ENCODE results near the gene NDUFB8.

Gene NDUFB8

DNA sequence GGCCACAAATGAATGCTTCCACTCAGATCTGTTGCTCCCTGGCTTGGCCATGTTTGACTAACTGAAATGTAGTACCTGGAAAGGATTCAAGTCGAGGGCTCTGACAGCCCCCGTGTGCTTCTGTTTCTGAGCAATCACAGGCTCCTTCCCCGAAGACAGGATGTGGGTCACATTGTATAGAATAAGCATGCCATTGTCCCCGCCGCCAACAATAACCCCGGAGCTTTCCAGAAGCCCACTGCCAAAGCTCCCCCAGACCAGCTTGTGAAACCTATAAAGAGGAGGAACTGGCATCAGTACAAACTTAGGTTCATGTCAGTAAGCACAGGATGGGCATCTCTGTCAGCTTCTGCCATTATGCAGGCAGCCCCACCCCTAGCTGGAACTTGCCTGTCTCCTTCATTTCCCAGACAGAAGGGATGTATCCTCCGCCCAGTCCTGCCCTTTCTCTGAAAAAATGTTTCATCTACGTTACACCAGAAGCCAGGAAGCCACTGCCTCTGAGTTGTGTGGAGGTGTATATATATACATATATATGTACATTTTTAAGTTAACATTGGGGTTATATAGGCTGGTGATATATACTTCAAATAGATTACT is 20.3 kb downstream of the NDUFB8 start:
- peak overlapping the region in 4 of 21 experiments; percentile 34 to 68 (median 55) for H3K27ac ChIP-seq
- H3K4me3 ChIP-seq = no peak overlapping the region

DNA sequence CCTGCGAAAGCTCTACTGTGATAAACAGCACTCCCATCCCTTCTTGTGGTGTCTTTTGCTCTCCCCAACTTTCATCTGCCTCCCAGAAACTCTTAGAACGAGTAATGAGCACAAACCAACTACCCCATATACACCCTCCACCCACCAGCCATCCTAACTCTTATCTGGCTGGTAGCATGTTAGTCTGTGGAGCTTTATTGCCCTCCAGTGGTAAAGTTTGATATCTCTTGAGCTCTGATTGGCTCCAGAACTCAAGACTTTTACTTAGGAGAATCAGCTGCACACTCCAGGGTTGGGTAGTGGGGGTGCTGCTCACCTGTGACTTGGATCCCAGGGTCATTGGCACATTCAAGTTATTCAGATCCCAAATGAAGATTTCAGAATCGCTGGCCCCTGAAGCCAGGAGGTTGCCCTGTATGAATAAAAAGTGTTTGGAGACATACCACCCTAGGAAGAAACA is 20.9 kb downstream of the NDUFB8 start:
- no peak overlapping the region for H3K4me3 ChIP-seq
- H3K27ac ChIP-seq = peak overlapping the region in 4 of 21 experiments; percentile 34 to 68 (median 55)

DNA sequence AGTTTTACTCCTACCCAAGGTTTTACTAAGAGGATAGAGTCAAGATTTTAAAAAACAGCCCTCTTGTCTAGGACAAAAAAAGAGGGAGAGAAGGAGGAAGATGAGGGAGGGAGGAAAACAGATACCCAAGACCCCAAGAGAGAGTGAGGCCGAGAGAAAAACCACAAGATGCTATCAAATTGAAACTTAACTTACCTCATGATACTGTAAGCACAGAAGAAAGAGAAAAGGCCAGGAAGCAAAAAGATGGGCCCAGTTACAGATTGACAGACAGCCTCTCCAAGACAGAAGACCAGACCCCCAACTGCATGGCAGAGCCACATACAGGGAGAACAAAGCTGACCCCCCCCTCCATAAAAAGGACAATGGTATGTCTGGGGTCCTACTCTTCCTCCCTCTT is 21.4 kb downstream of the NDUFB8 start:
- peak overlapping the region in 2 of 21 experiments; percentile 50 to 68 for H3K27ac ChIP-seq
- H3K4me3 ChIP-seq = no peak overlapping the region

DNA sequence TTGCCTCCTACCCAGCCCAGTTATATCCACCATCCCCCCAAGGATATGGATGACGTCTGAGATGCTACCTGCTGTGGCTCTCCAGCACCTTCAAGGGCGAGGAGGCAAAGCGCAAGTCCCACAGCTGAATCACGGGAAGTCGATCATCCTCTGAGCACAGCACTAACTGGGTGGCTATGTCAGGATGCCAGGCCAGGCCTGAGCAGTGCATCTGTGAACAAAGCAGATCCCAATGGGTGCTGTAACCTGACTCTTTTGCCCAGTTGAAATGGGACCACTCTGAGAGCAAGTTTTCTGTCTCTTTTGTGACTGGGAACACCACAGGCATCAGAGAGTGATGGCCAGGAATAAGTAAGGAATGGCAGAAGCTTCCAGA is 22.3 kb downstream of the NDUFB8 start:
- Histone ChIP-seq H3K4me3 (no peak overlapping the region), H3K27ac (no peak overlapping the region)

DNA sequence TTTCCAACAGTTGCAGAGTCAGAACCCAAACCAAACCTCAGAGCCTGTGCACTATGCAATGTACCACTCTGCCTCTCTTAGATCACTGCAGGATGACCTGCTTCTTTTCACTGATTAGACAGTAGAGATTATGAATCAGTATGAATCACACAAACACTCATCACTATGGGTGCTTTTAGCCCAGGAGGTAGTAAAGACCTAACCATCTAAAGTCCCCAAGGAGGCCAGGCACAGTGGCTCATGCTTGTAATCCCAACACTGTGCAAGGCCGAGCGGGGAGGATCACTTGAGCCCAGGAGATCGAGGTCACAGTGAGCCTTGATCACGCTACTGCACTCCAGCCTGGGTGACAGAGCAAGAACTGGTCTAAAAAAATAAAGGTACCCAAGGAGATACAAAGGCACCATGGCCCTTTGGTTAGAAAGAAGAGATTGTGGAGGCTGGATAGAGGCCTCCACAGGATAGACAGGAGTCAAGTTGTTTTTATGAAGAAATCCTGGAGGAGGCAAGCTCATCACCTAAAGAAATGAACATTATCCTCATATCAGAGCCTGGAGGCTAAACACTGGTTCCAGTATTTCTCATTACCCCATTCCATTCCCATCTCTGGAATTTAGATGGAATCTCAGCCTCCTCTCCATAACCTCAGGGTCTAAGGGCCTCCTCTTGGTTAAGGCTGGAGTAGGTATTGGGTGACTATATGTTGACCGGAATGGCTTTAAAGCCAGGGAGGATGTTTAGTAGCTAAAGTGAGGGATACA is 22.9 kb downstream of the NDUFB8 start:
- H3K4me3 ChIP-seq = no peak overlapping the region
- H3K27ac ChIP-seq = no peak overlapping the region

DNA sequence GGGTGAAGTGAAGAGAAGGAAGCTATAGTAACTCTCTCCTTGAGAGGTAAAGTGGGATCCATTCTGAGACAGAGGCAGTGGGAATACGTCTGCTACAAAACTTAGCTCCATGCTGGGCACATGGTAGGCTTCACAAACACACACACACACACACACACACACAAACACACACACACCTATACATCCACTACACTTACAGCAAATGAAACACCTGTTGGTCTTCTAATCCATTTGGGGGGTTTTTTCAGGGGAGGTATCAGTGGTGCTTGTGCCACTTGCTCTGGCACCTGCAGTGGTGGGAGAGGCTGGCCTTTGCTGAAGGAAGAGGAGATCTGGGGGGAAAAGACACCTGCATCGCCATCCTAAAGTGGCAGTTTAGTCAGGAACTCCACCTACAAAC is 24.5 kb downstream of the NDUFB8 start:
- no peak overlapping the region for H3K4me3 ChIP-seq
- no peak overlapping the region for H3K27ac ChIP-seq

DNA sequence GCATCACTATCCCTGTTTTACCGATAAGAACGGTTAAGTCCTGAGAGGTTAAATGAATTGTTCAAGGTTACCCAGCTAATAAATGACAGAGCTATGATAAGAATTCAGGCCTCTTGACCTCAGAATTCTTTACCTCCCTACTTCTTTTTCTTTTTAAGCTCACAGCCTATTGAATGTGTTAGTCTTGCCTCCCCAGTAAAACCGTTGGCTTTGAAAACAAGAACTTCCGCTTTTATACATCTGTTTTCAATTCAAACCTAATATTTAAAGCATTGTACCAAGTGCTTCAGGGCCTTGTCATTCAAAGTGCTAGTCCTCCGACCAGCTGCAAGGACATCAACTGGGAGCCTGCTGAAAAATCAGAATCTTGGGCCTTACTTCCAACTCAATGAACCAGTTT is 25.6 kb downstream of the NDUFB8 start:
- H3K27ac ChIP-seq = no peak overlapping the region
- no peak overlapping the region for H3K4me3 ChIP-seq

DNA sequence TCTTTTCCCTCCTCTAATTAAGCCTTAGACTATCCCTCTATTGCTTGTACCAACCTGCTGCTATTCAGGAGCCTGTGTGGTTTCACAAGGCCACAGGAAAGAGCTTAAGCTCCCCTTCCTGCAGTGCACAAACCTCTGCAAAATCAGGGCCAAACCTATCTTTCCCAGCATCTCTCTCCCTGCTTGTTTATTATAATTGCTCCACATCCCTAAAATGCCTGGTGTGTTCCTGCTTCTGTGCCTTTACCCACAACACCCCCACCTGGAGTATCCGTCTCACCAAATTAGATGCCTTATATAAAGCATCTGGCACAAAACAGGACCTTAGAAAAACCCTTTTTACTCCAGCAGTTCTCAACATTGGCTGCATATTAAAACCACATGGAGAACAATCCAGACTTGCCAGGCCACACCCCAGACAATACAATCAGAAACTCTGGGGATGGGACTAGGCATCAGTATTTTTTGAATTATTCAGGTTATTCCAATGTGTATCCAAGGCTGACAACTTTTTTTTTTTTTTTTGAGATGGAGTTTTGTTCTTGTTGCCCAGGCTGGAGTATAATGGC is 26.7 kb downstream of the NDUFB8 start:
- no peak overlapping the region for H3K27ac ChIP-seq
- no peak overlapping the region for H3K4me3 ChIP-seq

DNA sequence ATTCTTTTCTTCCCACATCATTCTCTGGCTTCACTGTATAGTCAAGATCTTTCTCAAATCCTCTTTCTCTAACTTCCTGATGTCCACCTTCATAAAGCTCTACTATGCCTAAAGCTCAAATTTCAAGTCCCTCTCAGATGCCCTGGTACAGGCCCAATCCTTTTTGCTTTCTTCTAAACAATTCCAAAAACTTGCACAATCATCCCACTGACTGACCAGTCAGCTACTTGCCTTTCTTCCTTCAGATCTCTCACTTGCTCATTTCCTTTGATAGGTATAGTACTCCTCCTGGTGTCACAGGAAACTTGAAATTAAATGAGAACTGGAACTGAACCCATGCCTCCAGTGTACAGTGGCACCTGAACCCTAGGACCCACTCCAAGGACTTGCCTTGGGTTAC is 28.2 kb downstream of the NDUFB8 start:
- H3K27ac ChIP-seq = no peak overlapping the region

DNA sequence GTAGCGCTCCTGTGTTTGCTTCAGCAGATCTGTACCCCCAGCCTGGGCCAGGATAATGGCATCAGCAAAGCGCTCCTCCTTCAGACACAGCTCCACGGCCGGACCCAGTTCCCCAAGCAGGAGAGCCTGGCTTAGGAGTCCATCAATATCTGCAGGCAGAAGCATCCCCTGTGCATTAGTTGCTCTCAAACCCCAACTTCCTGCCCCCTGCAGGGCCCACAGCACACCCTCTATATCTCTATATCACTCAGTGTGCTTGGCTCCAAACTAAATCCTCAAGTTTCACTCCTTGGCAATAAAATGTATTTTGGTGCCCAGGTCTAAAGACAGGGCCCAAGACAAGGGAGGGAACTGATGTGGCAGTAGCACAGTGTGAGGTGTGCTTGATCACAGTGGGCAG is 31.6 kb downstream of the NDUFB8 start:
- Histone ChIP-seq H3K27ac (no peak overlapping the region), H3K4me3 (no peak overlapping the region)

More for the DNA sequence above, 28.2 kb downstream of the NDUFB8 start:
- no peak overlapping the region for H3K4me3 ChIP-seq

DNA sequence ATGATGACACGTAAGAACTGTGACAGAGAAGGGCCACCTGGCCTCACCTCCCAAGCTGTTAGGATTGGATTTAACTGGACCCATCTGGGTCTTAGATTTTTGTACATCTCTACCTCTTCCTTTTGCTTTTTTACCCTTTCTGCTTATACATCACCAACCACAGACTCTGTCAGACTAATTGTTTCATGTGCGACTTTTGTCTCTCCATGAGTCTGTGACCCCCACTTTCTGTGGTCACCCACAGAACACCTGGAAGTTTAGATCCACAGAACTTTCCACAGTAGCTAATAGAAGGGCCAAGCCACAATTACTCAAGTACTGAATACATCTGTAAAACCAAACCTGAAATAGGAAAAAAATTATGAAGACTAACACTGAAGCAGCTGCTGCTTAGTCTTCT is 33.1 kb downstream of the NDUFB8 start:
- Histone ChIP-seq H3K4me3 (no peak overlapping the region), H3K27ac (no peak overlapping the region)

DNA sequence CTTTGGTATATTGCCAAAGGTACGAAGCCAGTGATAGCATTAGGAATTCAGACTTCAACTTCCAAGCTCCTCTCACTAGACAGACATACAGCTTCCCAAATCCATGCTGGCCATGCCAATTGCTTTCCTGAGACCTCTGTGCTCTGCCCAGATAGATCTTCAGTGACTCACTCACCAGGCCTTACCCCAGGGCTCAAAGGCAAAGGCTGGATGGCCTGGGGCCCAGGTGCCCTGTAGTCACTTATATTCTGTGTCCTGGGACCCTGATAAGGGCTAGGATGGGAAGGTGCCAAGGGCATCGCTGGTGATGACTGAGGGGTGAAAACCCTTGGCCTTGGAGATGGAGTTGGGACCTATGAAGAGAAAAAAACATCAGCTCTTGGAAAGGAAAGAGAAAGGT is 39.1 kb downstream of the NDUFB8 start:
- no peak overlapping the region for H3K27ac ChIP-seq

DNA sequence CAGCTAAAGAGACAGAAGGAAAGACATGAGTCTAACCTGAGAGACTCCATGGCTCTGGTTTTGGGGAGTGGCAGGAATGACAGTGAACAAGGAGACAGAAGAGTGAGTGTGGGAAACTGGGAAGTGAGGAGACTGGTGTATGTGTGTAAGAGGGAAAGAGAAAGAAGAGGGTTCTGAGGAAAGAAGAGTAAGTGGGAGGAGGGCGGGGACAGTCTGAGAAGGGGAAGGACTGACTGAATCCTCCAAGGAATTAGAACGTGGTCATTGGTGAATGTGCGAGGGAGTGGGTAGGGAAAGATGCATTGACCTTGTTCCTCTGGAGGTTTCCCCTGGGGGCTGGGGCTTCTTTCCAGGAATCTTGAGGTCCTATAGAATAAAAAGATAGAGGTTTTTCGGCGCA is 40.3 kb downstream of the NDUFB8 start:
- Histone ChIP-seq H3K27ac (no peak overlapping the region), H3K4me3 (no peak overlapping the region)

More for the DNA sequence above, 39.1 kb downstream of the NDUFB8 start:
- H3K4me3 ChIP-seq = no peak overlapping the region

DNA sequence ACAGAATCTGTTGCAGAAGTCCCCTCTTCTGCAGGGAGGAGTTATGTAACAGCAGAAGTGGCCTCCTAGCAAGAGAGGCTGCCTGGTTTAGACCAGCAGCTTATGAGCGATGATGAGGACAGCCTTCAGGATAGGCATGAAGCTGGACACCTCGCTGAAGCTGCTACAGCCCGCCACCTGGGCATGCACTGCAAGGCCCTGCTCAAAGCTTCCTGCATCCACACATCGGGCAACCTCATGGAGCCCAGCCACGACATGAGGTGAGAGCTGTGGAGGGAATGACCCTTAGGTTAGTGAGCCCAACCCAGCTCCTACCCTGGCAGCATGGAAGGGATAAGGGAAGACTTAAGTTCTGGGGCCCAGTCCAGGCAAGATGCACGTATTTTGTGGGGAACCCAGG is 42.1 kb downstream of the NDUFB8 start:
- Histone ChIP-seq H3K4me3 (no peak overlapping the region), H3K27ac (no peak overlapping the region)

DNA sequence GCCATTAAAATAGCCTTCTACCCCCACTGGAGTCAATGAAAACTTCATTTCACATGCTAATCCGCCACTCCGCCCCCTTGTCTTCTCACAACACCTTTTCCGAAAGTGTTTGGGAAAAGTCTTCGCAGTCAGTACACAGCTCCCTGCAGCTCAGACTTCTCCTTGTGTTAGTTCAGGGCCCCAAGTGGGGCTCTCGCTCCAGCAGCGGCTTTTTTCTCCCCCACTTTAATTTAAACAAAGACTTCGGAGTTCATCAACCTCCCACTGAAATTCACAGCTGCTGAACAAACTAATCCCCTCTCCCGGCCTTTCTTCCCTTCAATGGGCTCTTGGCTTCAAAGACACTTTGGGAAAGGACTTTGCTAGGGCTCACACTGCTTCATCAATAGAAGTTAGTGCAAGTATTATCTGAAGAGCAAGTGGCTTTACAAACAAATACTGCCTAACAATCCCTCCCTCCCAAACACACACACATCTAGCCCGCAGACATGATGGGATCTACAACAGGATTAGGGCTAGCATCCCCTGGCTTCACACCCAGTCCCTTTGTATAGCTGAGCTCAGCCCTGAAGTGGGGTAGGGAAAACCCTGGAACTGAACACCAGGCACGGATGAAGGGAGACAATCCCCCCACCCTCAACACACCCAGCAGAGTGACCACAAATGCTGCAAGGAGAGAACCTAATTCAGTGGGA is 43.7 kb downstream of the NDUFB8 start:
- H3K27ac ChIP-seq = no peak overlapping the region
- no peak overlapping the region for H3K4me3 ChIP-seq

DNA sequence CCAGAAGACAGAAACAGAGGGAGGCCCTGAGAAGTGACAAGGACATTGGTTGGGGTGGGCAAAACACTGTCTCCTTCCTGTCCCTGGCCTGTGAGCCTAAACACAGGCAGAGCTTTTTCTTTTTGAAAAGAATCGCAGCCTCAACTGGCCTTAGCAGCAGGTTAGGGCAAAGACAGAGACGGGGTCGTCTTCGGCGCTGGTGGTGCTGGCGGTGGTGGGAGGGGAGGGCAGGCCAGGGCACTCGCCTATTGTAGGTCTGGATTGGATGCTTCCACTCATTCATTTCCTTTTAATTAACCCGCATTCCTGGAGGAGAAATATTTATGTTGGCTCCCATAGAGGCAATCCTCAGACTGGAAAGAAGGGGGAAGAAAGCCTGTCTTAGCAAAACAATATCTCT is 44.3 kb downstream of the NDUFB8 start:
- Histone ChIP-seq H3K4me3 (no peak overlapping the region), H3K27ac (no peak overlapping the region)

DNA sequence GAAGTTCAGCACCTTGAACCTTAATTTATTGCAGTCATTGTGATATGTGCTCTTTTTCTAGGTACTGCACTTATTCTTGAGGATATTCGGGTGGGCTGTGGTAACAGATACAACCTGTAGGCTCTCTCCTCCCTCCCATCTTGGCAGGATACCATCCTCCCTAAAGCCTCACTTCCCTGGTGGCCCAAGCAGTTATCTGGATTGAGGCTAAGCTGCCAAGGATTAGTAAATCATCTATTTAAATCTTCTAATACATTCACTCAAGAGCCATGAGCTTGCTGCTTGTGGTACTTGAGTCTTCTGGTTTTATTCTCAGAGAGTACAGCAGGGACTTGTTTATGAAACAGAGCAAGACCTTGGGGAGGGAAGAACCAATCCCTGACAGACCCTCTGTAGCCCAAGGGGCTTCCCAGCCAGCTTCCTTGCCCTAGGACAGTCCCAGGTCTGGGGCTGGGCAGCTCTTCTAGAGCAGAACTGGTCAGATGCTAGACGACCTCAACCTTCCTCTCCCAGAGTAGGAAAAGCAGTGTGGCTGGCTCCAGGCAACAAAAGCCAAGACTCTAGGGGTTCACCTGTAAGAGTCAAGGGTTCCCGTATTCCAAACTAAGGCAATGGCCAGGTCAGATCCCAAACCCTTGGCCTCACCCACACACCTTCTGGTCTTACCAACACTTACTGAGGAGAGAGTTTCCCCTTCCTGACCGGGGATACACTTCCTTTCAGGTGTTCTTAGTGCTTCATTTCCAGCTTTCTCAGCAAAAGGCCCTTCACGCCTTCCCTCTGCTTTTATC is 45.6 kb downstream of the NDUFB8 start:
- Histone ChIP-seq H3K27ac (no peak overlapping the region), H3K4me3 (no peak overlapping the region)

DNA sequence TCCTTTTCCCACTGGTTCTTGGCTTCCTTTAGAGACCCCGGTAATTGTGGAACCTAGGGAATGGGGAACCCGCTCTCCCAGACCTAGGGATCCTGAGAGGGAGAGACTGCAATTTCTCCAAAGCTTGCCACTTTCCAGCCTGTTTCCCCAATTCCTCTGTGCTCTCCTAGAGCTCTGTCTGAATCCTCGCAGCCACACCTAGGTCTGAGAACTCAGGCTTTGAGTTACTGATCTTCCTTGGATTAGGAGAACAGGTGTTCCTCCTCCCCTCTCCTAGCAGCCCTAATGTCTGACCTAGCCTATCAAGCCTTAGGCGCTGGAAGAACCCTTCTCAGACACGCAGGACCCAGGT is 46.9 kb downstream of the NDUFB8 start:
- H3K27ac ChIP-seq = no peak overlapping the region
- peak overlapping the region; percentile 25 to 47 (median 35) for H3K4me3 ChIP-seq

DNA sequence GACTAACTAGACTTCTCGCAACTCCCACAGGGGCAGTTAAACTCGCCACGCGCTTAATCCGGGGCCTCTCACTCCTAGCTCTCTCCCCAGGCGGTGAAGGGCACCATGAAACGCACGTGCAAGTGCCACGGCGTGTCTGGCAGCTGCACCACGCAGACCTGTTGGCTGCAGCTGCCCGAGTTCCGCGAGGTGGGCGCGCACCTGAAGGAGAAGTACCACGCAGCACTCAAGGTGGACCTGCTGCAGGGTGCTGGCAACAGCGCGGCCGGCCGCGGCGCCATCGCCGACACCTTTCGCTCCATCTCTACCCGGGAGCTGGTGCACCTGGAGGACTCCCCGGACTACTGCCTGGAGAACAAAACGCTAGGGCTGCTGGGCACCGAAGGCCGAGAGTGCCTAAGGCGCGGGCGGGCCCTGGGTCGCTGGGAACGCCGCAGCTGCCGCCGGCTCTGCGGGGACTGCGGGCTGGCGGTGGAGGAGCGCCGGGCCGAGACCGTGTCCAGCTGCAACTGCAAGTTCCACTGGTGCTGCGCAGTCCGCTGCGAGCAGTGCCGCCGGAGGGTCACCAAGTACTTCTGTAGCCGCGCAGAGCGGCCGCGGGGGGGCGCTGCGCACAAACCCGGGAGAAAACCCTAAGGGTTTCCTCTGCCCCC is 47.4 kb downstream of the NDUFB8 start:
- Histone ChIP-seq H3K4me3 (peak overlapping the region; percentile 25 to 47 (median 35)), H3K27ac (no peak overlapping the region)

Data from skin epidermis (tissue), 12 donors.